H1 (cell line): ENCODE data around the gene IQCM. TPM values are rescaled to one million over a fixed set of nuclear protein-coding genes. Genes with fewer than 3 reads are reported as not detected.

Experiments
- CTCF ChIA-PET: fragments of 300-600 bp; sonication (Branson Sonifier 250); formaldehyde crosslinking; loops from one replicate; lab custom pipeline; 2021; ENCODE audit not compliant: partially characterized antibody; lab: Charles Lee
- POLR2A ChIA-PET: fragments of 300-600 bp; sonication (Branson Sonifier 250); formaldehyde crosslinking; loops from one replicate; lab custom pipeline; 2021; ENCODE audit warnings: inconsistent platforms; ENCODE audit not compliant: partially characterized antibody; lab: Charles Lee
- DNase-seq, 2 experiments: peaks; one replicate each; pipeline versions ENCODE4 v3.0.0 to v3.0.0-alpha.2; 2010 to 2022; ENCODE audit warnings: low spot score in 2 of 2, low read depth in 1 of 2, mixed read lengths in 1 of 2
- FAIRE-seq: peaks from 2 replicates; lab custom pipeline; 2011; peaks lifted over from hg19 to GRCh38; lab: Jason Lieb, UNC
- H2AFZ ChIP-seq: 2 replicates; pipeline ENCODE4 v1.8.1; 2012; ENCODE audit warnings: low read length, inconsistent platforms
- H2AK5ac ChIP-seq: 2 replicates; pipeline ENCODE4 v1.6.1; 2013; ENCODE audit warnings: low read depth, low read length
- H2BK120ac ChIP-seq: replicated peaks from 2 replicates; pipeline ENCODE3; 2013; ENCODE audit warnings: low read depth, low read length, inconsistent platforms
- H2BK12ac ChIP-seq: 2 replicates; pipeline ENCODE4 v1.6.1; 2013; ENCODE audit warnings: low read depth, low read length
- H2BK15ac ChIP-seq: 2 replicates; pipeline ENCODE4 v1.6.1; 2013; ENCODE audit warnings: low read length
- H2BK20ac ChIP-seq: 2 replicates; pipeline ENCODE4 v1.6.1; 2013; ENCODE audit warnings: low read length
- H2BK5ac ChIP-seq: 2 replicates; pipeline ENCODE4 v1.6.1; 2013; ENCODE audit warnings: low read depth, low read length
- H3K14ac ChIP-seq: 2 replicates; pipeline ENCODE4 v1.6.1; 2013; ENCODE audit warnings: inconsistent platforms; ENCODE audit not compliant: insufficient read length
- H3K18ac ChIP-seq: 2 replicates; pipeline ENCODE4 v1.6.1; 2013; ENCODE audit warnings: low read length; ENCODE audit errors: extremely low read depth
- H3K23ac ChIP-seq: 2 replicates; pipeline ENCODE4 v1.6.1; 2013; ENCODE audit warnings: inconsistent platforms; ENCODE audit not compliant: insufficient read length
- H3K23me2 ChIP-seq: 2 replicates; pipeline ENCODE4 v1.6.1; 2013; ENCODE audit warnings: low read depth, low read length
- H3K27ac ChIP-seq: 2 replicates; pipeline ENCODE4 v1.6.1; 2011; ENCODE audit warnings: low read depth, low read length, inconsistent platforms
- H3K27me3 ChIP-seq, 4 experiments: replicated peaks in 1 of 4; 1 replicate in 1 of 4; 2 replicates in 3 of 4; pipeline versions ENCODE4 v1.6.1 to v1.8.1; 2011 to 2013; ENCODE audit warnings: low read length in 3 of 4, mild to moderate bottlenecking in 3 of 4, inconsistent platforms in 2 of 4, mixed read lengths in 2 of 4, moderate library complexity in 1 of 4; ENCODE audit not compliant: control insufficient read depth in 3 of 4, insufficient read depth in 3 of 4; ENCODE audit errors: extremely low read depth in 1 of 4
- H3K36me3 ChIP-seq, 4 experiments: 2 replicates each; pipeline versions ENCODE4 v1.6.1 to v1.8.1; 2011 to 2013; ENCODE audit warnings: mild to moderate bottlenecking in 4 of 4, low read length in 3 of 4, moderate library complexity in 2 of 4, control low read depth in 1 of 4, inconsistent platforms in 1 of 4; ENCODE audit not compliant: insufficient read depth in 4 of 4, control insufficient read depth in 2 of 4
- H3K4ac ChIP-seq: replicated peaks from 2 replicates; pipeline ENCODE3; 2013; ENCODE audit warnings: low read length, low read depth, mixed read lengths, inconsistent platforms; ENCODE audit not compliant: insufficient read length
- H3K4me1 ChIP-seq, 4 experiments: replicated peaks in 1 of 4; 1 replicate in 1 of 4; 2 replicates in 3 of 4; pipeline versions ENCODE4 v1.6.1 to v1.8.1; 2011 to 2013; ENCODE audit warnings: low read length in 3 of 4, inconsistent platforms in 2 of 4, mixed read lengths in 1 of 4; ENCODE audit not compliant: insufficient read depth in 4 of 4, control insufficient read depth in 3 of 4
- H3K4me2 ChIP-seq, 2 experiments: 2 replicates each; pipeline versions ENCODE4 v1.6.1 to v1.8.1; 2011 to 2013; ENCODE audit warnings: low read depth in 2 of 2, low read length in 2 of 2, control low read depth in 1 of 2, inconsistent platforms in 1 of 2, mild to moderate bottlenecking in 1 of 2; ENCODE audit not compliant: insufficient read depth in 1 of 2
- H3K4me3 ChIP-seq, 4 experiments: fragments of 200-600, 300-600 bp in 1 of 4; sonication (generic), shearing (Covaris generic), sonication (Bioruptor Twin) in 1 of 4; 2 replicates each; pipeline versions ENCODE4 v1.5.1 to v1.8.1; 2011 to 2016; ENCODE audit warnings: low read length in 4 of 4, low read depth in 3 of 4, control low read depth in 2 of 4, inconsistent platforms in 2 of 4, mild to moderate bottlenecking in 2 of 4, mixed read lengths in 1 of 4, moderate library complexity in 1 of 4; ENCODE audit not compliant: insufficient read depth in 2 of 4; ENCODE audit errors: extremely low read depth in 1 of 4
- H3K56ac ChIP-seq: replicated peaks from 2 replicates; pipeline ENCODE3; 2013; ENCODE audit warnings: low read depth, mild to moderate bottlenecking, mixed read lengths, low read length, inconsistent platforms; ENCODE audit not compliant: insufficient read length
- H3K79me1 ChIP-seq: 2 replicates; pipeline ENCODE4 v1.6.1; 2013; ENCODE audit warnings: low read depth, low read length, control low read depth
- H3K79me2 ChIP-seq, 2 experiments: 2 replicates each; pipeline versions ENCODE4 v1.6.1 to v1.8.1; 2012 to 2013; ENCODE audit warnings: low read length in 2 of 2, mild to moderate bottlenecking in 2 of 2, inconsistent platforms in 1 of 2; ENCODE audit not compliant: insufficient read depth in 2 of 2, control insufficient read depth in 1 of 2
- H3K9ac ChIP-seq, 4 experiments: replicated peaks in 1 of 4; 1 replicate in 1 of 4; 2 replicates in 3 of 4; pipeline versions ENCODE4 v1.6.1 to v1.8.1; 2011 to 2013; ENCODE audit warnings: low read depth in 3 of 4, low read length in 3 of 4, control low read depth in 2 of 4, mild to moderate bottlenecking in 2 of 4, moderate library complexity in 2 of 4, inconsistent platforms in 1 of 4; ENCODE audit errors: extremely low read depth in 1 of 4
- H3K9me3 ChIP-seq, 2 experiments: 2 replicates each; pipeline versions ENCODE4 v1.6.1 to v1.8.1; 2012 to 2013; ENCODE audit warnings: mild to moderate bottlenecking in 2 of 2, moderate library complexity in 2 of 2, control low read depth in 1 of 2, inconsistent platforms in 1 of 2, low read depth in 1 of 2, low read length in 1 of 2, mixed read lengths in 1 of 2; ENCODE audit not compliant: insufficient read depth in 2 of 2
- H4K20me1 ChIP-seq, 2 experiments: replicated peaks in 1 of 2; 2 replicates each; pipeline versions ENCODE3 to v1.8.1; 2011 to 2013; ENCODE audit warnings: inconsistent platforms in 2 of 2, low read length in 2 of 2, mild to moderate bottlenecking in 1 of 2; ENCODE audit not compliant: insufficient read depth in 2 of 2, control insufficient read depth in 1 of 2
- H4K5ac ChIP-seq: 2 replicates; pipeline ENCODE4 v1.6.1; 2013; ENCODE audit warnings: low read length, low read depth, mixed read lengths, inconsistent platforms; ENCODE audit not compliant: insufficient read length
- H4K8ac ChIP-seq: 2 replicates; pipeline ENCODE4 v1.8.0; 2013; ENCODE audit warnings: mild to moderate bottlenecking, moderate library complexity, low read length, inconsistent platforms; ENCODE audit not compliant: insufficient read depth; ENCODE audit errors: extremely low read depth
- H4K91ac ChIP-seq: replicated peaks from 2 replicates; pipeline ENCODE3; 2013; ENCODE audit warnings: low read length, mixed read lengths, inconsistent platforms; ENCODE audit not compliant: insufficient read length
- ATF3 ChIP-seq: IDR thresholded peaks from 2 replicates; pipeline ENCODE4 v1.6.1; 2011; ENCODE audit warnings: low read depth, mild to moderate bottlenecking, low read length; ENCODE audit not compliant: insufficient read depth
- BACH1 ChIP-seq: IDR thresholded peaks from 2 replicates; pipeline ENCODE4 v1.6.1; 2012; ENCODE audit warnings: low read length, improper control_type of control experiment
- CEBPB ChIP-seq: IDR thresholded peaks from 2 replicates; pipeline ENCODE4 v1.6.1; 2012; ENCODE audit warnings: low read depth, low read length
- NRF1 ChIP-seq: IDR thresholded peaks from 2 replicates; pipeline ENCODE4 v1.6.1; 2011; ENCODE audit warnings: mild to moderate bottlenecking, low read depth, low read length, improper control_type of control experiment
- SAP30 ChIP-seq: fragments of 300-600 bp; sonication (generic); IDR thresholded peaks from 2 replicates; pipeline ENCODE4 v1.7.1; 2012; ENCODE audit warnings: low read length, moderate library complexity, mild to moderate bottlenecking, inconsistent platforms; ENCODE audit not compliant: insufficient read depth, insufficient replicate concordance
- SP4 ChIP-seq: IDR thresholded peaks from 2 replicates; pipeline ENCODE4 v1.6.1; 2012; ENCODE audit warnings: low read length, inconsistent platforms
- SRF ChIP-seq: IDR thresholded peaks from 2 replicates; pipeline ENCODE4 v1.6.1; 2011; ENCODE audit warnings: mild to moderate bottlenecking, low read depth, low read length, moderate library complexity
- TEAD4 ChIP-seq: IDR thresholded peaks from 2 replicates; pipeline ENCODE4 v1.6.1; 2012; ENCODE audit warnings: low read depth, low read length, inconsistent platforms, mixed read lengths
- USF2 ChIP-seq: IDR thresholded peaks from 2 replicates; pipeline ENCODE4 v1.6.1; 2011; ENCODE audit warnings: low read length, improper control_type of control experiment
- WGBS, 2 experiments: shearing (Covaris generic) in 1 of 2; methylation state at CpG; one replicate each; pipeline versions ENCODE4 v1.1.6 to v1.1.7; 2013 to 2015; ENCODE audit warnings: low lambda C conversion rate in 2 of 2, mixed read lengths in 2 of 2, inconsistent platforms in 1 of 2, low coverage in 1 of 2, missing lambda C conversion rate in 1 of 2; ENCODE audit not compliant: insufficient replicate concordance in 2 of 2, insufficient coverage in 1 of 2, insufficient read length in 1 of 2; ENCODE audit errors: extremely low coverage in 1 of 2, missing lambda C conversion rate in 1 of 2; 5-methylcytosine and 5-hydroxymethylcytosine counted together
- polyA plus RNA-seq, 7 experiments: library from polyadenylated mRNA; depleted of rRNA in 3 of 7; stranded (reverse) in 5 of 7; unstranded in 2 of 7; fragments of >200 nt in 5 of 7; fragments of 200-250 nt in 2 of 7; gene quantifications; 1 replicate in 5 of 7; 2 replicates in 1 of 7; 4 replicates in 1 of 7; pipeline versions ENCODE4 v1.2.1 to v1.2.3, GENCODE V29; 2011 to 2013; ENCODE audit warnings: missing spikeins in 2 of 7, mixed read lengths in 2 of 7
- total RNA-seq: library from RNA; stranded (reverse); fragmentation: NEBNext Ultra II Directional; extraction: Animal tissue kit (Norgen Biotek cat#: 25700); gene quantifications from 2 replicates; pipeline ENCODE4 v1.2.1, GENCODE V29; 2021

Gene IQCM
- total and polyA plus RNA-seq, 2 of the 8 experiments (the other 6 are each of a cell fraction or from before 2014, with no cell fraction given), result not detected

- H4K20me1 ChIP-seq, result no peaks in the 10 kb centered on the region
- no peak overlapping the region for H2AFZ ChIP-seq
- H2BK20ac ChIP-seq, result no peak overlapping the region
- H2BK5ac ChIP-seq, result no peak overlapping the region
- no peak overlapping the region for H3K9ac ChIP-seq
- no peak overlapping the region for H4K91ac ChIP-seq
- H3K9me3 ChIP-seq, result no peaks in the 10 kb centered on the region
- H3K18ac ChIP-seq, result no peak overlapping the region
- no peak overlapping the region for H3K23ac ChIP-seq
- no peak overlapping the region for H2BK12ac ChIP-seq
- H3K56ac ChIP-seq, result no peak overlapping the region
- ChIA-PET CTCF (interaction anchor here (0.6 kb wide), 2 partner anchors 19 to 80 kb away, joined by 3 to 4 read pairs; no protein-coding TSS in a partner anchor), POLR2A (no interaction called here)
- no peak overlapping the region for H3K4me3 ChIP-seq
- no peak overlapping the region for H3K4me2 ChIP-seq
- no peaks in the 10 kb centered on the region for H3K79me2 ChIP-seq
- no peak overlapping the region for H2AK5ac ChIP-seq
- no peaks in the 10 kb centered on the region for H3K23me2 ChIP-seq
- no peak overlapping the region for H3K4ac ChIP-seq
- H3K79me1 ChIP-seq, result no peaks in the 10 kb centered on the region
- H2BK15ac ChIP-seq, result no peak overlapping the region
- H4K8ac ChIP-seq, result no peak overlapping the region
- no peaks in the 10 kb centered on the region for H3K27me3 ChIP-seq
- no peaks in the 10 kb centered on the region for H3K4me1 ChIP-seq
- DNase-seq, result no peak
- no peak for FAIRE-seq
- no peak overlapping the region for H4K5ac ChIP-seq
- no peak overlapping the region for H3K27ac ChIP-seq
- 86% methylated on average over 4 of the region's 4 CpGs; no CpG with 5 or more reads in 1 of the 2 experiments for WGBS, 2 experiments
- H2BK120ac ChIP-seq, result no peak overlapping the region
- no peaks in the 10 kb centered on the region for H3K36me3 ChIP-seq
- H3K14ac ChIP-seq, result no peak overlapping the region
- no peak for TF ChIP-seq USF2
- TF ChIP-seq TEAD4, result no peak
- no peak for TF ChIP-seq SRF
- no peak for TF ChIP-seq NRF1
- no peak for TF ChIP-seq SP4
- TF ChIP-seq SAP30, result no peak
- no peak for TF ChIP-seq BACH1
- no peak for TF ChIP-seq ATF3
- no peak for TF ChIP-seq CEBPB
Observed at GRCh38 chr4:149790172-149790907, 25.3 kb downstream of the IQCM start.
